ENCODE results near the gene CERS6. TPM values are rescaled to one million over a fixed set of nuclear protein-coding genes. Genes with fewer than 3 reads are reported as not detected.
A peak's percentile ranks its signal among the peaks of the same experiment; 100 is the strongest.

The CERS6 gene
- polyA plus RNA-seq, 1 donor (not counting 4 experiments of a cell fraction or from before 2014, with no cell fraction given) = 19.5 TPM

- H2AFZ ChIP-seq (ENCODE audit: control insufficient read depth, low read length) = no peak overlapping the region
- FAIRE-seq (peak; percentile 41), DNase-seq (ENCODE audit: low read depth, low spot score) (no peak)
- dilution Hi-C loops (cut with MboI; ENCODE audit: extremely low pct_ligation_motif_present, low sequenced_read_pairs) = no loop called here
- H3K79me2 ChIP-seq (ENCODE audit: control insufficient read depth, insufficient read depth, low read length) = peaks cover 24% of the 10 kb centered on the region
- no peaks in the 10 kb centered on the region for H3K27me3 ChIP-seq (ENCODE audit: control insufficient read depth, extremely low read depth, insufficient read depth, low read length)
- no peaks in the 10 kb centered on the region for H3K9me3 ChIP-seq (ENCODE audit: control insufficient read depth, low read depth, low read length)
- peaks cover 0 to 1% of the 10 kb centered on the region in 2 experiments for H3K36me3 ChIP-seq (ENCODE audit: control insufficient read depth in 2 of 2, extremely low read depth in 1 of 2, insufficient read depth in 2 of 2, low read length in 2 of 2)
- H3K9me1 ChIP-seq (ENCODE audit: control insufficient read depth, extremely low read depth, insufficient read depth, low read length) = no peaks in the 10 kb centered on the region
- no peak overlapping the region for H3K4me2 ChIP-seq (ENCODE audit: control insufficient read depth, extremely low read depth, insufficient read depth, low read depth, low read length)
- no peak overlapping the region for H3K27ac ChIP-seq (ENCODE audit: control insufficient read depth, insufficient read depth, low read length)
- H3K4me3 ChIP-seq (ENCODE audit: control insufficient read depth in 2 of 3, extremely low read depth in 1 of 3, insufficient read depth in 2 of 3, low read depth in 1 of 3, low read length in 3 of 3) = no peak overlapping the region
- peaks cover 55% of the 10 kb centered on the region for H3K4me1 ChIP-seq (ENCODE audit: control insufficient read depth, extremely low read depth, insufficient read depth, low read length)
- TF ChIP-seq EZH2 (IDR thresholded peaks at IDR 0.05; ENCODE audit: low read length) (no peak), CTCF (optimal IDR thresholded peaks at IDR 0.05 in 1 of 3, IDR thresholded peaks at IDR 0.05 in 1 of 3, conservative IDR thresholded peaks at IDR 0.05 in 1 of 3; ENCODE audit: extremely low read depth in 1 of 3, insufficient read depth in 2 of 3, low read length in 3 of 3) (no peak)
- H4K20me1 ChIP-seq (ENCODE audit: control insufficient read depth, extremely low read depth, insufficient read depth, low read length) = no peaks in the 10 kb centered on the region
- H3K9ac ChIP-seq (ENCODE audit: control insufficient read depth, extremely low read depth, insufficient read depth, low read length) = no peak overlapping the region
Observed at GRCh38 chr2:168574856-168575630, 119.0 kb downstream of the CERS6 start.

DNA sequence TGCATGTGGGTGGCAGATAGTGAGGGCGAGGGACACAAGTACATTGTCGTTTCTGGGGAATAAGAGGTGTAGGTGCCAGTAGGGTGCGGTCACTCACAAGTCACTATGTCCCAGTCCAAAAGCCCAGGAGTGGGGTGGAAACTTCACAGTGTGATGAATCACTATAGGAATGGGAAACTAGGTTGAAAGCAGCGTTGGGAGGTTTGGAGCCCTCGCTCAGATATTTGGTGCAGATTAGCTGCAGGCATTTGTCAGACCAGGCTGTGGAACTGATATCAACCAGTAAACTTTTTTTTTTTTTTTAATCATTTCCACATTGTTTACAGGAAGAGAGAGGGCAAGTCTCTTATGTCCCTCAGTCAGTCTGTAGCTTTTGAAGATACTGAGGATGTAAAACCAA, 121.8 kb downstream of the CERS6 start:
- H3K4me3 ChIP-seq (ENCODE audit: control insufficient read depth in 2 of 3, extremely low read depth in 1 of 3, insufficient read depth in 2 of 3, low read depth in 1 of 3, low read length in 3 of 3) = no peak overlapping the region
- no peak overlapping the region for H3K9ac ChIP-seq (ENCODE audit: control insufficient read depth, extremely low read depth, insufficient read depth, low read length)
- H3K9me3 ChIP-seq (ENCODE audit: control insufficient read depth, low read depth, low read length) = no peaks in the 10 kb centered on the region
- peak in 1 of 3 experiments; percentile 1 for TF ChIP-seq CTCF (optimal IDR thresholded peaks at IDR 0.05 in 1 of 3, IDR thresholded peaks at IDR 0.05 in 1 of 3, conservative IDR thresholded peaks at IDR 0.05 in 1 of 3; ENCODE audit: extremely low read depth in 1 of 3, insufficient read depth in 2 of 3, low read length in 3 of 3)
- no peak for TF ChIP-seq EZH2 (IDR thresholded peaks at IDR 0.05; ENCODE audit: low read length)
- FAIRE-seq (peak; percentile 52), DNase-seq (ENCODE audit: low read depth, low spot score) (no peak)
- H2AFZ ChIP-seq (ENCODE audit: control insufficient read depth, low read length) = no peak overlapping the region
- H4K20me1 ChIP-seq (ENCODE audit: control insufficient read depth, extremely low read depth, insufficient read depth, low read length) = no peaks in the 10 kb centered on the region
- peak overlapping the region; percentile 18 for H3K4me2 ChIP-seq (ENCODE audit: control insufficient read depth, extremely low read depth, insufficient read depth, low read depth, low read length)
- H3K27ac ChIP-seq (ENCODE audit: control insufficient read depth, insufficient read depth, low read length) = peak overlapping the region; percentile 13
- H3K4me1 ChIP-seq (ENCODE audit: control insufficient read depth, extremely low read depth, insufficient read depth, low read length) = peaks cover 36% of the 10 kb centered on the region
- H3K9me1 ChIP-seq (ENCODE audit: control insufficient read depth, extremely low read depth, insufficient read depth, low read length) = no peaks in the 10 kb centered on the region
- H3K27me3 ChIP-seq (ENCODE audit: control insufficient read depth, extremely low read depth, insufficient read depth, low read length) = no peaks in the 10 kb centered on the region
- dilution Hi-C loops (cut with MboI; ENCODE audit: extremely low pct_ligation_motif_present, low sequenced_read_pairs) = no loop called here
- H3K36me3 ChIP-seq (ENCODE audit: control insufficient read depth in 2 of 2, extremely low read depth in 1 of 2, insufficient read depth in 2 of 2, low read length in 2 of 2) = peaks cover 0 to 1% of the 10 kb centered on the region in 2 experiments
- H3K79me2 ChIP-seq (ENCODE audit: control insufficient read depth, insufficient read depth, low read length) = peaks cover 20% of the 10 kb centered on the region
